Measurements from ENCODE around the gene FNBP1. TPM values are rescaled to one million over a fixed set of nuclear protein-coding genes. Genes with fewer than 3 reads are reported as not detected.

Gene FNBP1
- total RNA-seq, 3 donors from 2014 or later: 40.9 to 176 (median 42.0) TPM

DNA sequence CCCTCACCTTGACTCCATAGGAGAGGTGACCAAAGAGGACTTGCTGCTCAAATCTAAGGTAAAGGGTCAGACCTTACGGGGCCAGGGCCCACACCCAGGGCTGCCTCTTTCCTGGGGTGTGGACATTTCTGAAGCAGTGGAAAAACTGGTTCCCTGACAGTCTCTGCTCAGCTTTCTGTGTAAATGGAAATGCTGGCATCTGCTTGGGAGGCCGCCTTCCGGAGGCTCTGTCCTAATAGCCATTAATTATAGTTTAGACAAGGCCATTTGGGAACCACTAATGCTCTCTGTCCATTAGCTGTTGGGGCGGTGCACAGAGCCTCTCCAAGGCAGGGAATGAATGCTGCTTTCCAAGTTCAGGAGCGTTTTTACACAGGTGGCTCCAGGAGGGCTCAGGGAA is 190.4 kb downstream of the FNBP1 start:
- Histone ChIP-seq H3K36me3 (ENCODE audit: low read depth) (no peaks in the 10 kb centered on the region), H3K4me1 (ENCODE audit: low read depth) (no peaks in the 10 kb centered on the region), H3K9me3 (no peaks in the 10 kb centered on the region), H3K4me3 (no peak overlapping the region)
- intact Hi-C loops (cut with DNase I, micrococcal nuclease): no loop called here
- TF ChIP-seq, protein P1, sequence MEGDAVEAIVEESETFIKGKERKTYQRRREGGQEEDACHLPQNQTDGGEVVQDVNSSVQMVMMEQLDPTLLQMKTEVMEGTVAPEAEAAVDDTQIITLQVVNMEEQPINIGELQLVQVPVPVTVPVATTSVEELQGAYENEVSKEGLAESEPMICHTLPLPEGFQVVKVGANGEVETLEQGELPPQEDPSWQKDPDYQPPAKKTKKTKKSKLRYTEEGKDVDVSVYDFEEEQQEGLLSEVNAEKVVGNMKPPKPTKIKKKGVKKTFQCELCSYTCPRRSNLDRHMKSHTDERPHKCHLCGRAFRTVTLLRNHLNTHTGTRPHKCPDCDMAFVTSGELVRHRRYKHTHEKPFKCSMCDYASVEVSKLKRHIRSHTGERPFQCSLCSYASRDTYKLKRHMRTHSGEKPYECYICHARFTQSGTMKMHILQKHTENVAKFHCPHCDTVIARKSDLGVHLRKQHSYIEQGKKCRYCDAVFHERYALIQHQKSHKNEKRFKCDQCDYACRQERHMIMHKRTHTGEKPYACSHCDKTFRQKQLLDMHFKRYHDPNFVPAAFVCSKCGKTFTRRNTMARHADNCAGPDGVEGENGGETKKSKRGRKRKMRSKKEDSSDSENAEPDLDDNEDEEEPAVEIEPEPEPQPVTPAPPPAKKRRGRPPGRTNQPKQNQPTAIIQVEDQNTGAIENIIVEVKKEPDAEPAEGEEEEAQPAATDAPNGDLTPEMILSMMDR (IDR thresholded peaks at IDR 0.05): no peak
- DNase-seq (no peak), ATAC-seq (no peak)

- Histone ChIP-seq H3K4me1 (ENCODE audit: low read depth) (no peaks in the 10 kb centered on the region), H3K36me3 (ENCODE audit: low read depth) (no peaks in the 10 kb centered on the region), H3K4me3 (no peak overlapping the region), H3K9me3 (no peaks in the 10 kb centered on the region)
- ATAC-seq: no peak
- DNase-seq: no peak
- intact Hi-C loops (cut with DNase I, micrococcal nuclease): no loop called here
- TF ChIP-seq, protein P1 (IDR thresholded peaks at IDR 0.05): no peak
These were observed 191.2 kb downstream of the FNBP1 start for GRCh38 chr9:129851821-129852220.

DNA sequence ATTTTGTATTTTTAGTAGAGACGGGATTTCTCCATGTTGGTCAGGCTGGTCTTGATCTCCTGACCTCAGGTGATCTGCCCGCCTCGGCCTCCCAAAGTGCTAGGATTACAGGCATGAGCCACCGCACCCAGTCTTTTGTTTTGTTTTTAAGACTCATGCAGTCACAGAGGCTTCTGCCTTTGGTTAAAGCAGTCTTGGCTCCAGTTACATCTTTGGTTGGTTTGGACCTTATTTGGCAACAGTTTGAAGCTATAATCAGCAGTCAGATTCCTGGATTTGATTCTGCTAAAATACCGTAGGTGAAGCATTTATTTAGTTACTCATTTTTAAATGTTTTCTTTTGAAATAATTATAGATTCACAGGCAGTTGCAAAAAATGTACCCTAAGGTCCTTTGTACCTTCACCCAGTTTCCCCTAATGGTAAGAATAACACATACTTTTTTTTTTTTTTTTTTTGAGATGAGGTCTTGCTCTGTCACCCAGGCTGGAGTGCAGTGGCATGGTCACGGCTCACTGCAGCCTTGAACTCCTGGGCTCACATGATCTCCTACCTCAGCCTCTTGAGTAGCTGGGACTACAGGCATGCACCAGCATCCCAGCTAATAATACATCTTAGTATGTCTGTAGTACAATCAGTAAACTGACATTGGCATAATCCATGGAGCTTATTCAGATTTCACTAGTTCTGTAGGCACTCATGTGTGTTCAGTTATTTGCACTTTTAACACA is 192.0 kb downstream of the FNBP1 start:
- Histone ChIP-seq H3K4me1 (ENCODE audit: low read depth) (no peaks in the 10 kb centered on the region), H3K4me3 (no peak overlapping the region), H3K36me3 (ENCODE audit: low read depth) (no peaks in the 10 kb centered on the region), H3K9me3 (no peaks in the 10 kb centered on the region)
- ATAC-seq: no peak
- intact Hi-C loops (cut with DNase I, micrococcal nuclease): no loop called here
- no peak for DNase-seq
- TF ChIP-seq, protein P1 (IDR thresholded peaks at IDR 0.05): no peak

GRCh38 chr9:129849901-129850300 is 193.1 kb downstream of the FNBP1 start:
- no peaks in the 10 kb centered on the region for H3K36me3 ChIP-seq (ENCODE audit: low read depth)
- H3K4me3 ChIP-seq: no peak overlapping the region
- intact Hi-C loops (cut with DNase I, micrococcal nuclease): no loop called here
- TF ChIP-seq, protein P1 (IDR thresholded peaks at IDR 0.05): no peak
- H3K4me1 ChIP-seq (ENCODE audit: low read depth): no peaks in the 10 kb centered on the region
- ATAC-seq (no peak), DNase-seq (no peak)
- H3K9me3 ChIP-seq: no peaks in the 10 kb centered on the region

DNA sequence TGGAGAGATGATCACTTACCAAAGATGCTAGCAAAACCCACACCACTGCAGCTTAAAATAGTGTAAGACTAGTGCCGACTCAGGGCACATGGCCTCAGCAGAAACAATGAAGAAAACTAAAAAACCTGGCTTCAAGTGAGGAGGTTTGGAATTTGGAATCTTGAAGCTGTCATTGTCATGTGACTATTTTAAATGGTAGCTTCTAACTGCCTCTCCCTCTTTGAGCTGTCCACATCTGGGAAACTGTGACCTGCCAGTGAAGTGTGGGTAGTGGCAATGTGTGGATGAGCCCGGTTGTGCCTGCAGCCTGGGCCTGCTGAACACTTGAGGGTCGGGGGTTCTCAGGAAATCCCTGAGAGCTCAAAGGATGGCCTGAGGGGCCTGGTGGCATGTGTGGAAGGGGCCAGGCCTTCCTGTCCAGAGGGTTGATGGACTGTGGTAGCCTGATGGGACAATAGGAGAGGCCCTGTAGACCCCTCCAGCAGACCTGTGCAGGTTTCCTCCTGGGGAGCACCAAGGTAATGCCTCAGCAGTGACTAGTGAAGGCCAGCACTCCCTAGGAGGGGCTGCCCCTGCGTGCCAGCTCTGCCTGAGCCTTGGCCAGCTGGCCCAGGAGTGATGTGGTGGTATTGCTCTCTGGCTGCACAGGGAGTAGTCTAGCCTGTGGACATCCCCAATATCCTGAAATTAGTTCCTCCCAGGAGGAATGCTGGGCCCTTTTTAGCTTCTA is 194.1 kb downstream of the FNBP1 start:
- no peak for ATAC-seq
- intact Hi-C loops (cut with DNase I, micrococcal nuclease): no loop called here

More for the DNA sequence above, 194.1 kb downstream of the FNBP1 start:
- Histone ChIP-seq H3K9me3 (no peaks in the 10 kb centered on the region), H3K4me3 (no peak overlapping the region), H3K4me1 (ENCODE audit: low read depth) (no peaks in the 10 kb centered on the region), H3K36me3 (ENCODE audit: low read depth) (no peaks in the 10 kb centered on the region)
- DNase-seq: no peak
- TF ChIP-seq, protein P1 (IDR thresholded peaks at IDR 0.05): no peak
